HK-2 (cell line): Measurements from ENCODE around the gene PTDSS2.
"Not testable (repeated sequence)": the region's sequence is repeated elsewhere in the genome, so short reads cannot be mapped to it uniquely, and the experiment has no call there.

Experiments used
- DNase-seq: peaks from one replicate; pipeline ENCODE4 v3.0.0-alpha.2; 2018; ENCODE audit not compliant: unreplicated experiment

The PTDSS2 gene

GRCh38 chr11:431921-432320 is 18.2 kb upstream of the PTDSS2 start:
- no peak for DNase-seq

- DNase-seq, result no peak
These were observed 17.5 kb upstream of the PTDSS2 start for GRCh38 chr11:432501-433100.

DNA sequence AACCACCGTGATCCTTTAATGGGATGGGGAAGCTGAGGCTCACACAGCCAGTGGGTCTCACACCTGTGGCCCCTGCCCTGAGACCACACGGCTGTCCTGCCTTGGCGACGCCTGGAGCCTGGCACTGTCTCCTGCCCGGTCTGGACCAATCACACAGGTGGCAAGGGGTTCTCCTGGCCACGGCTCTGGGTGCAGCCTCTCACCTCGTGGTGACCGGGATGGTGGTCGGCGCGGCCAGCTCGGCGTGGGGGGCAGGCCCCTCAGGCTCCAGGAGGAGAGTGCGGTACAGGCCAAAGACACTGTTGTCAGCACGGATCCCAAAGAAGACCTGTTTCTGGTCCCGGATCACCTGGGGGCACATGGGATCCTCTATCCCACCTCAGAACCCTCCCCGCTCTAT is 17.0 kb upstream of the PTDSS2 start:
- DNase-seq, result no peak

DNA sequence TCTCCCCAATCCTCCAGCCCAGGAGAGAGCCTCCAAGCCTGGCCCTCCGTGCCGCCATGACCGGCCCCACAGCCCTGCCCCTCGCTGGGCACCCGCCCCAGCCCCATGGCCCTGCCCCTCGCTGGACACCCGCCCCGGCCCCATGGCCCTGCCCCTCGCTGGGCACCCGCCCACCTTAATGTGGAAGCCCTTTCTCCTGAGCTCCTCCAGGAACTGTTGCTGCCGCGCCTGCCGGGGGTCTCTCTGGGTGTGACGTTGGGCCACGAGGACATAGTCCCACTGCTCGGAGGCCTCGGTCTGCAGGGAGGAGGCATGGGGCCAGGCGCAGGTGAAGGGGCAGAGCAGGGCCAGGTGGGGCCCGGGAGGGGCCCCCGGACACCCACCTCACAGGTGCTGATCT is 16.4 kb upstream of the PTDSS2 start:
- no peak for DNase-seq

GRCh38 chr11:434496-434895 is 15.6 kb upstream of the PTDSS2 start:
- no peak for DNase-seq

DNA sequence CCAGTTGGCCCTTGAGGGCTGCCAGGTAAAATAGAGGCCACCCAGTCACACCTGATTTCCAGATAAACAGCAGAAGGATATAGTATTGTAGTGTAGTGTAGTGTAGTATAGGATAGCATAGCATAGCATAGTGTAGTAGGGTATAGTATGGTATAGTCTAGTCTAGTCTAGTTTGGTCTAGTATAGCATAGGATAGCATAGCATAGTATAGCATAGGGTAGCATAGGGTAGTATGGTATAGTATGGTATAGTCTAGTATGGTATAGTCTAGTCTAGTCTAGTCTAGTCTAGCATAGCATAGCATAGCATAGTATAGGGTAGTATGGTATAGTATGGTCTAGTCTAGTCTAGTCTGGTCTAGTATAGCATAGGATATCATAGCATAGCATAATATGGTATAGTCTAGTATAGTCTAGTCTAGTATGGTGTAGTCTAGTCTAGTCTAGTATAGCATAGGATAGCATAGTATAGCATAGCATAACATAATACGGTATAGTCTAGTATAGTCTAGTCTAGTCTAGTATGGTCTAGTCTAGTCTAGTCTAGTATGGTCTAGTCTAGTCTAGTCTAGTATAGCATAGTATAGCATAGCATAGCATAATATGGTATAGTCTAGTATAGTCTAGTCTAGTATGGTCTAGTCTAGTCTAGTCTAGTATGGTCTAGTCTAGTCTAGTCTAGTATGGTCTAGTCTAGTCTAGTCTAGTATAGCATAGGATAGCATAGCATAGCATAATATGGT is 14.9 kb upstream of the PTDSS2 start:
- not testable (repeated sequence) for DNase-seq

GRCh38 chr11:437228-437870 is 12.7 kb upstream of the PTDSS2 start:
- DNase-seq, result no peak

- no peak for DNase-seq
These were observed 11.8 kb upstream of the PTDSS2 start for GRCh38 chr11:438101-438844.

DNA sequence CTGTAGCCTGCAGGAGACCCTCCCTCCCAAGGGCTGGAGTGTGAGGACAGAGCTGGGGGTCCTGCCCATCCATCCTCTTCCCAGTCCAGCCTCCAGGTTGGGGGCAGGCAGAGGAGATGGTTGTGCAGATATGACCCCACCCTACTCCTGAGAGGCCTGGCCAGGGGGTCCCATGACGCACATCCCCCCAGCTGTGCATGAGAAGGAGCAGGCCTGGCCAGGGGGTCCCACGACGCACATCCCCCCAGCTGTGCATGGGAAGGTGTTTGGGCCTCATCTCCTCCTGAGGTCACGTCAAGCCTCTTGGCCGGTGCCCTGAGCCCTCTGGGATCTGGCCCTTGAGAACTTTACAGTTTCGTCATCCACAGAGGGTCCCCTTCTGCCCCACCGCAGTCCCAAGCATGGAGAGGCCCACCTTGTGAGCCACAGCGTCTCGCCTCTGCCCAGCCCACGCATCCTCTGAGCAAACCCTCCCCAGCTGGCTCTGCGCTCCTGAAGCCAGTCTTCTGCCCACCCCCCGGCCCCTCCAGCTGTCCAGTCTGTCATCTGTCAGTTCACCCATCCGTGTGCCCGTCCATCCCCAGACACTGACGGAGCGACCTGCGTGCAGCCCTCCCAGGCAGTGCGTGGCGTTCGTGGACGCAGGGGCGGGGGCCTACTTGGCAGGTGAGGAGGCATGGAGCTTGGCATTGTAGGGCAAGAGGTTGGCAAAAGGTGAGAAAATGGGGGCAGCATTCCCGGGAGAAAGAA is 10.6 kb upstream of the PTDSS2 start:
- DNase-seq, result no peak

- DNase-seq, result no peak
These were observed 9.7 kb upstream of the PTDSS2 start for GRCh38 chr11:440065-441042.

- no peak for DNase-seq
These were observed 9.0 kb upstream of the PTDSS2 start for GRCh38 chr11:441043-441417.

DNA sequence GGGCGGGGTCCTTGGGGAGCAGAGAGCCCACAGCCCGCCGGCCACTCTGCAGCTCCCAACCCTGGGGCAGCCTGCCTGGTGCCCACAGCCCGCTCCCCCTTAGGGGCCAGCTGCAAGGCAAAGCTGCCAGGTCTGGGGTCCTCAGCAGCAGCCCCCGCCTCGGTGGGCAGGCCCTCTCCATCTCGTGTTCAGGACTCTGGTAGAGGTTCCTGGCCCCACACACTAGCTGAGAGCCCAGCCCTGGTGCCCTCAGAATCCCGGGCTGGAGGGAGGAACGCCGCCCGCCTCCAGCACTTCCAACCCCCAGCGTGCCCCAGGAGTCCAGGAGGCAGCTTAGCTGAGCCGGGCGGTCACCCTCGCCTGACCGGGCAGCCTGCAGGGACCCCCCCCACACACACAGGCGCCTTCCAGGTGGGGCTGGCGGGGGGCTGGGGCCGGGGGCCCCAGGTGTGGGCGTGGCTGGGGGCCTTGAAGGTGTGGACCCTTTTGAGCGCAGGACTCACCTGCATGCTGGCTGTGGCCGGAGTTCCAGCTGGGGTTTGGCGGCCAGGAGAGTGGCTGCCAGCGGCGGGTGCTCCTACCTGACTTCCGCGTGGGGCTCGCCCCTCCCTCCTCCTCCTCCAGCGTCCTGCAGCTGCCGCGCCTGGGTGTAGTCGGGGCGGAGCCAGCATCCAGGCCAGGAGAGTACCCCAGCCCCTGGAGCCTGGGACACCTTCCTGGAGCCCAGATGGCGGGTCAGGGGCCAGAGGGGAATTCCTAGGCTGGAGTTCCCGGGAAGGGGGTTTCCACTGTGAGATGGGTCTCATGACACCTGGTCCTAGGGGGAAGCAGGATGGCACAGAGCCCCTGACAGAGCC is 8.4 kb upstream of the PTDSS2 start, which contains the start of gene ANO9:
TSS of gene ANO9 (minus strand) at position 594 of the 857 bp plus-strand sequence. CDS start at position 509, 85 bp downstream.
- peak; percentile 53 for DNase-seq

DNA sequence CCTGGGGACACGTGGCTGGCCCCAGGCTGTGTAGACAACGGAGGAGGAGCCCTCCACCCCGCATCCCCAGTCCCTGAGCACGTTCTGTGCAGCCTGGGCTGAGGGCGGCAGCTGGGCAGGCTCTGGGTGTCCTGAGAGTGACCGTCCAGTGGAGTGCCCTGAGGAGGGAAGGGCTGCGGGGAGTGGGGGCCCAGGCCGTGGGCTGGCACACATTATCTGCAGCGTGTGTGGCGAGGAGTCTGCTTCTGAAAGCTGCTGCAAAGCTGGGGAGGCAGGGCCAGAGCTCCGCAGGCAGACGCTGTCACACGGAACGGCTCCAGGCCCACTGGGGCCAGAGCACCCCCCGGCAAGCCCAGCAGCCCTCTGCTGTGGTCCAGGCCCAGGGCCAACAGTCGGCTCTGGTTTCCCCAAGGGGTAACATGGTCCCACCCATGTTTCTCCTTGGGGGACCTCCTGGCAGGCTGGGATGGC is 7.4 kb upstream of the PTDSS2 start:
- DNase-seq, result no peak

DNA sequence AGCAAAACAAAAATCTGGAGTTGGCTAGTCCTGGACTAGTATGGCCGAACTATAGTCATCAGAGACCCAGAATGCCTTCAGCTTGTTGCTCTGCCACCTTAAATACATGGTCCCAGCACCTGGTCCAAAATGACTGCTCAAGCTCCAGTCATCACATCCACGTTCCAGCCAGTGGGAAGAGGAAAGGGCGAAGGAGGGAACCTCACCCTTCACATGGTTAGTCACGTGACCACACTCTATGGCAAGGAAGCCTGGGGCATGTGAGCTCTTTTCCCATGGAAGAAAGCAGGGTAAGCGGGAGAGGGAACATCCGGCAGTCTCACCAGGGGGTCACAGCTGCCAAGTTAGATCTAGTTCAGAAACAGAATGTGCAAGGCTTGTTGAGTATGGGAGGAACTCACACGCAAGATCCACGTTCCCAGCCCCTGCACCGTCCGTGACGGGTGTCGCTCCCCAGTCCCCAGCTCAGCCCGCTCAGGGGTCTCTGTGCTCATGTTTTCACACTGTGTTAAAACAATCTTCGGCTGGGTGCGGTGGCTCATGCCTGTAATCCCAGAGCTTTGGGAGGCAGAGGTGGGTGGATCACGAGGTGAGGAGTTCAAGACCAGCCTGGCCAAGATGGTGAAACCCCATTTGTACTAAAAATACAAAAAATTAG is 6.4 kb upstream of the PTDSS2 start:
- DNase-seq, result no peak

- DNase-seq, result no peak
These were observed 5.5 kb upstream of the PTDSS2 start for GRCh38 chr11:444396-445144.

- no peak for DNase-seq
These were observed 4.1 kb upstream of the PTDSS2 start for GRCh38 chr11:445765-446588.

DNA sequence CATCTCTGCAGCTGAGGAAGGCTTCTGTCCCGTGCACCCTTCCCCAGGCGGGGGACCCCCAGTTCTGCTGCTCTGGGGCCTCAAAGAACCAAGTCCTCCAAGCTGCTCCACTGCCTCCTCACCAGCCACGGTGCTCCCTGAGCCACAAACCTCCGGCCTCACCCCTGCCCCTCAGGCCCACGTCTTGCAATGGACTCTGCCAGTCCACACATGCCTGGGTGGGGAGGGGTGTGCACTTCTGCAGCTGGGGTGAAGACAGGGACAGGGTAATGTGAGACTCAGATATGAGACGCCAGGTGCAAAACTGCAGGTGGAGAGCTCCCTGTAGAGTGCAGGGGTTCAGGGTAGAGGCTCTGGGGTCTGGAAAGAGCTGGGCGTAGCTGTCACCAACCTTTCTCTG is 3.2 kb upstream of the PTDSS2 start:
- DNase-seq, result no peak
